GM19351 (cell line): ENCODE measurements around the gene RTN4.

ENCODE experiments used
- ATAC-seq: cut with Tn5 transposase; IDR thresholded peaks from one replicate; pipeline ENCODE4 v1.9.1; 2021; ENCODE audit warnings: mild to moderate bottlenecking, moderate library complexity; ENCODE audit not compliant: unreplicated experiment

Gene RTN4

DNA sequence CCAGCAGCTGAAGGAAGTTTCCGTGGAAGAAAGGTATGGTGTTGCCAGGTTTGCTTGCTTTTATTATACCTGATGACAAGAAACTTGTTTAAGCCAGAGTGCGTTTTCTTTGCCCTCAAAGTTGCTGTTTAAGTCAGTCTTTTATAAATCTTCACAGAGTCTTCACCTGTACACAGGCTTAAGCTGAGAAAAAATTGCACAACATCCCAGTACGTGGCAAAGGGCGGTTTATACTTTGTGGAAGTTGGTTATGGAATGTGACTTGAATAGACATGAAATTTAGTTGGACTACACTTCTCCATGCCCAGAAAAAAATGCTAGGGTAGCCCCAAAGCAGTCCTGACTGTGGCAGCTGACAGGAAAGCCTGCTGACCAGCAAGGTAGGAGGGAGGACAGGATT, 121.5 kb downstream of the RTN4 start:
- no peak for ATAC-seq

DNA sequence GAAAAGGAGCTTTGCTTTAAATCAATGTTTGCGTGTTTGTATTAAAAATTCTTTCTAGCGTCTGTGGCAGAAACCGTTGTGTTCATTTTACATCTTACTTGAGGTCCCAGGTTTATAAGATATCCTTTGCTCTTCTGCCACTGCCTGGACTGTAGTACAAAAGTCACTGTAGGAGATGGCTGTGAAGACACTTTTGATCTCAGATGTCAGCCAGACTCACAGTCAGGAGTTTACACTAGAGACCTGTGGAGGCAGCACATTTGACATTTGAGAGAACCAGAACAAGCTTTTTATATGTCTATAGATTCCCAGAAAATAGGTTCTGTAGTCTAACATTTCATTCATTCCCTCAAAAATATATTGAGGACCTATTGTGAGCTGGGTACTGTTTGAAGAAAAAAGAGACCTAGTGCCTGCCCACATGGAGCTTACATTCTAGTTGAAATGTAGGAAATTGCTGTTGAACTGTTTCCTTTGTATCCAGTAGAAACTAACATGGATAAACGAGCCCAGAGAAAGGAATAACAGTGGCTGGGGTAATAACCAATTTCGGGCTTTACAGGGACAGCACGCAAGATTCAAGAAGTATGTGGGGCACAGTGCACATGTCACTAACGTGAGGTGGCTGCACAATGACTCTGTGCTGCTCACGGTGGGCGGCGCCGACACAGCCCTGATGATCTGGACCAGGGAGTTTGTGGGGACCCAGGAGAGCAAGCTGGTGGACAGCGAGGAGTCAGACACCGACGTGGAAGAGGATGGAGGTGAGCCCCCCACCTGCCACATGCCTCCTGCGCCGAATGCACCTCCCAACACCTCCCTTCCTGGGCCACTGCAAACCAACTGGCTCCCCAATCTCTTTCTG, 122.3 kb downstream of the RTN4 start:
- ATAC-seq, result no peak

DNA sequence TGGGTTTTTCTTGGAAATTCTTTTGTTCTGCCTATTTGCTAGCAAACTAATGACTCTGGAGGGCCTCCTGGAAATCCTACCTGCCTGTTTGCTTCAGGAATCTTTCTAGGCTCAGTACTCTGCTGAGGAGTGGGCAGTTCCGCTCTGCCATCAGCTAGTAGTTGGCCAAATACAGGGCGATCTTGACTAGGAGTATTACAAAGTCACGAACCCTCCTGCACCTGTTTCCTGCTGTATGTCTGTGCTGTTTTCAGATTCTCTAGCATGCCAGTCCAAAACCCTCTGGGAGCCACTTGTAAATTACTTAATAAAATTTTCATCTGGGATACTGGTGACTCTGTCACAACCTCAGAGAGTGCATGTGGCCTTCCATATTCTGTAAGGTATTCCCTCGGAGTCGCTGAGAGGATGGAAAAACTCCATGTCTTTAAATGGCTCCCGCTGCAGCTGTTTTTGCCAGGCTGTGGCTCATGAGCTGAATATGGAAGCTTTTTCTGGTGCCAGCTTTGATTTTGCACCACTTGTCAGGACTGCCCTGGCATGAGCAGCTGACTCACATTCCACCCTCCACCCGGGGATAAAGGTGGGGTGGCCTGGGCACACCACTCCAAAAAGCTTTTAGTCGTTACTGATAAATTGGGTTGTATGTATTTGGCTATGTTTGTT, 123.0 kb downstream of the RTN4 start:
- ATAC-seq, result no peak

DNA sequence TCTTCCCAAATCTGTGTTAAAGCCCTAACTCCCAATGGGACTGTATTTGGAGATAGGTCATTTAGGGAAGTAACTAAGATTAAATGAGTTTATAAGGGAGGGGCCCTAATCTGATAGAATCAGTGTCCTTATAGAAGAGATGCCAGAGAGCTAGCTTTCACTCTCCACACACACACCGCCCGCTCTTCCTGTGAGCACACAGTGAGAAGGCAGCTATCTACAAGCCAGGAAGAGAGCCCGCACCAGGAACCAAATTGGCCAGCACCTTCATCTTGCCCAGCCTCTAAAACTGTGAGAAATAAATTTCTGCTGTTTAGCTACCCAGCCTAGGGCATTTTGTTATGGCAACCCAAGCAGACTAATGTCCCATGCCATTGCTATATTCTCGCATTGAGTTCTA, 125.2 kb downstream of the RTN4 start:
- no peak for ATAC-seq

DNA sequence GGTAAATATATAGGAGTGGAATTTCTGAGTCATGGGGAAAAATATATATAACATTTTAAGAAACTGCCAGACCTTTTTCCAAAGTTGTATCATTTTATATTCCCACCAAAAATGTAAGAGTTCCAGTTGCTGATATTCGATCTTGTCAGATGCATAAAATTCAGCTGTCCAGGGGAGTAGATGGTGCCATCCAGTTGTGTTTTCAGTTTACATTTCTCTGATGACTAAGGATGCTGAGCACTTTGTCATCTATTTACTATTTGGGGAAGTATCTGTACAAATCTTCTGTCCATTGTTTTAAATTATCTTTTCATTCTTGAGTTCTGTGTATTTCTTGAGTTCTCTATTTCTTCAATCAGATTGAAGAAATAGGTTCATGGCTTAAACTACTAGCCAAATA, 126.1 kb downstream of the RTN4 start:
- ATAC-seq, result no peak
